Measurements from ENCODE around the gene NOX3.
"Not testable (repeated sequence)": the region's sequence is repeated elsewhere in the genome, so short reads cannot be mapped to it uniquely, and the experiment has no call there.

The NOX3 gene

DNA sequence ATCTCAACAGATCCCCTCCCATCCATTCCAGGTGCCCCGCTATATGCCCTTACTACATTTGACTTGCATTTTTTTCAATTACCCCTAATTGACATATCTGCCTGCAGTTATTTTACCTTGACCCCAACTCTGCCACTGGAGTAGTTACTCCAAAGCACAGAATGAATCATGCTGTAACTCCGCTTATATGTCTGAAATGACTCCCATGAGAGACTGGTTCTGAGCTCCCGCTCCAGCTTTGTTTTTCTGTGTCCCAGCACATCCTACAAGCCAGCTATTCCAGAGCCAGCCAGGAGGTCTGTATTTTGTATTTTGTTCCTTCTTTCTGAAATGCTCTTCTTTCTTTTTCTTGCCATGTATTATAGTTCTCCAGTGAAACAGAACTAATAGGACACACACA is 10.9 kb upstream of the NOX3 start:
- no peak for TF ChIP-seq CTCF (IDR thresholded peaks at IDR 0.05; ENCODE audit: insufficient read depth, low read depth, low read length, missing control alignments)
- no peak overlapping the region for H3K4me3 ChIP-seq (ENCODE audit: low read depth, low read length)
- no peak for DNase-seq (ENCODE audit: low read depth)

- no peak for DNase-seq (ENCODE audit: low read depth)
- no peak overlapping the region for H3K4me3 ChIP-seq (ENCODE audit: low read depth, low read length)
- TF ChIP-seq CTCF (IDR thresholded peaks at IDR 0.05; ENCODE audit: insufficient read depth, low read depth, low read length, missing control alignments), result no peak
Measured at GRCh38 chr6:155461556-155461955, 5.9 kb upstream of the NOX3 start.

- DNase-seq (ENCODE audit: low read depth), result no peak
- TF ChIP-seq CTCF (IDR thresholded peaks at IDR 0.05; ENCODE audit: insufficient read depth, low read depth, low read length, missing control alignments), result no peak
- no peak overlapping the region for H3K4me3 ChIP-seq (ENCODE audit: low read depth, low read length)
Measured at GRCh38 chr6:155454471-155454870, 1.2 kb downstream of the NOX3 start.

GRCh38 chr6:155454008-155454407 is 1.6 kb downstream of the NOX3 start:
- DNase-seq (ENCODE audit: low read depth), result no peak
- no peak for TF ChIP-seq CTCF (IDR thresholded peaks at IDR 0.05; ENCODE audit: insufficient read depth, low read depth, low read length, missing control alignments)
- H3K4me3 ChIP-seq (ENCODE audit: low read depth, low read length), result no peak overlapping the region

DNA sequence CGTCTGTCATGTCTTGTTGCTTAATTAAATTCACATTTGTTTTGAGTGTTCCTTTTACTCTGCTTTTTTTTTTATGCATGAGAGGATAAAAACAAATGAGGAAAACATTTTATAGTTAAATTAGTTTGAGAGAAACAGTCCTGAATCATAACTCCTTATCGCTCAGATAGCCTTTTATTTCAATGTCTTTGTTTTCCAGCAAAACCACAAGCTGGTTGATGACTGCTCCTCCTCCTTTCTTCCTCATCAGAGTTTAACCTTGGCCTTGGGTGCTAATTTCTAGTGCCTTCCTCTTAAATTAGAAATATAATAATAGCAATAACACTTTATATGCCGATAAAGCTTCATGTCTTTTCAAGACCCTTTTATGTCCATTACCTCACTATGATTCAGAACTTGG is 3.1 kb downstream of the NOX3 start:
- H3K4me3 ChIP-seq (ENCODE audit: low read depth, low read length), result no peak overlapping the region
- no peak for TF ChIP-seq CTCF (IDR thresholded peaks at IDR 0.05; ENCODE audit: insufficient read depth, low read depth, low read length, missing control alignments)
- no peak for DNase-seq (ENCODE audit: low read depth)

DNA sequence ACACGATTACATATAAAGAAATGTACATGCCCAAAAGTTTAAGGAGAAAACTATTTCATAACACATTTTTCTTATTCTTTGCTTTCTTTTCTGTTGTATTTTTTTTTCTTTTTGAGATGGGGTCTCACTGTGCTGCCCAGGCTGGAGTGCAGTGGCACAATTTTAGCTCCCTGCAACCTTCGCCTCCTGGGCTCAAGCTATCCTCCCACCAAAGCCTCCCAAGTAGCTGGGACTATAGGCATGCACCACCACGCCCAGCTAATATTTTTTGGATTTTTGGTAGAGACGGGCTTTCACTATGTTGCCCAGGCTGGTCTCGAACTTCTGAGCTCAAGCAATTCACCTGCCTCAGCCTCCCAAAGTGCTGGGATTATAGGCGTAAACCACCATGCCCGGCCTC is 4.1 kb downstream of the NOX3 start:
- not testable (repeated sequence) for H3K4me3 ChIP-seq (ENCODE audit: low read depth, low read length); DNase-seq (ENCODE audit: low read depth)

- DNase-seq (ENCODE audit: low read depth), result no peak
- no peak overlapping the region for H3K4me3 ChIP-seq (ENCODE audit: low read depth, low read length)
Measured at GRCh38 chr6:155450240-155450581, 5.4 kb downstream of the NOX3 start.

More at GRCh38 chr6:155450240-155450581, 5.4 kb downstream of the NOX3 start:
- TF ChIP-seq CTCF (IDR thresholded peaks at IDR 0.05; ENCODE audit: insufficient read depth, low read depth, low read length, missing control alignments), result no peak

All from GM12865 (cell line).